Measurements from ENCODE around the gene PACRG.

The PACRG gene

GRCh38 chr6:163182696-163183095 is 454.9 kb downstream of the PACRG start:
- DNase-seq (ENCODE audit: low read depth), result no peak
- H3K4me3 ChIP-seq (ENCODE audit: low read depth, low read length), result no peak overlapping the region
- TF ChIP-seq CTCF (IDR thresholded peaks at IDR 0.05; ENCODE audit: low read depth, low read length) (no peak), POLR2A (IDR thresholded peaks at IDR 0.05; ENCODE audit: extremely low read depth, insufficient read length) (no peak), MAX (IDR thresholded peaks at IDR 0.05; ENCODE audit: low read depth, low read length) (no peak)

- DNase-seq (ENCODE audit: low read depth), result no peak
- TF ChIP-seq CTCF (IDR thresholded peaks at IDR 0.05; ENCODE audit: low read depth, low read length) (no peak), POLR2A (IDR thresholded peaks at IDR 0.05; ENCODE audit: extremely low read depth, insufficient read length) (no peak), MAX (IDR thresholded peaks at IDR 0.05; ENCODE audit: low read depth, low read length) (no peak), MYC (IDR thresholded peaks at IDR 0.05; ENCODE audit: low read depth, low read length) (no peak)
- no peak overlapping the region for H3K4me3 ChIP-seq (ENCODE audit: low read depth, low read length)
These were observed 456.0 kb downstream of the PACRG start for GRCh38 chr6:163183806-163184205.

GRCh38 chr6:163185744-163186143 is 458.0 kb downstream of the PACRG start:
- TF ChIP-seq MAX (IDR thresholded peaks at IDR 0.05; ENCODE audit: low read depth, low read length) (no peak), POLR2A (IDR thresholded peaks at IDR 0.05; ENCODE audit: extremely low read depth, insufficient read length) (no peak), MYC (IDR thresholded peaks at IDR 0.05; ENCODE audit: low read depth, low read length) (no peak)
- no peak overlapping the region for H3K4me3 ChIP-seq (ENCODE audit: low read depth, low read length)

GRCh38 chr6:163186527-163186926 is 458.8 kb downstream of the PACRG start:
- no peak for TF ChIP-seq POLR2A (IDR thresholded peaks at IDR 0.05; ENCODE audit: extremely low read depth, insufficient read length)
- no peak for TF ChIP-seq CTCF (IDR thresholded peaks at IDR 0.05; ENCODE audit: low read depth, low read length)
- no peak for DNase-seq (ENCODE audit: low read depth)
- no peak overlapping the region for H3K4me3 ChIP-seq (ENCODE audit: low read depth, low read length)

More at GRCh38 chr6:163185744-163186143, 458.0 kb downstream of the PACRG start:
- DNase-seq (ENCODE audit: low read depth), result no peak

- TF ChIP-seq POLR2A (IDR thresholded peaks at IDR 0.05; ENCODE audit: extremely low read depth, insufficient read length), result no peak
- TF ChIP-seq CTCF (IDR thresholded peaks at IDR 0.05; ENCODE audit: low read depth, low read length), result no peak
- TF ChIP-seq MYC (IDR thresholded peaks at IDR 0.05; ENCODE audit: low read depth, low read length), result no peak
- no peak for TF ChIP-seq MAX (IDR thresholded peaks at IDR 0.05; ENCODE audit: low read depth, low read length)
- no peak for DNase-seq (ENCODE audit: low read depth)
- no peak overlapping the region for H3K4me3 ChIP-seq (ENCODE audit: low read depth, low read length)
These were observed 459.4 kb downstream of the PACRG start for GRCh38 chr6:163187201-163187600.

GRCh38 chr6:163187606-163188005 is 459.8 kb downstream of the PACRG start:
- DNase-seq (ENCODE audit: low read depth), result no peak
- no peak overlapping the region for H3K4me3 ChIP-seq (ENCODE audit: low read depth, low read length)
- TF ChIP-seq POLR2A (IDR thresholded peaks at IDR 0.05; ENCODE audit: extremely low read depth, insufficient read length) (no peak), MYC (IDR thresholded peaks at IDR 0.05; ENCODE audit: low read depth, low read length) (no peak)

- no peak overlapping the region for H3K4me3 ChIP-seq (ENCODE audit: low read depth, low read length)
- no peak for DNase-seq (ENCODE audit: low read depth)
- TF ChIP-seq CTCF (IDR thresholded peaks at IDR 0.05; ENCODE audit: low read depth, low read length), result no peak
- TF ChIP-seq MAX (IDR thresholded peaks at IDR 0.05; ENCODE audit: low read depth, low read length), result no peak
- no peak for TF ChIP-seq POLR2A (IDR thresholded peaks at IDR 0.05; ENCODE audit: extremely low read depth, insufficient read length)
- TF ChIP-seq MYC (IDR thresholded peaks at IDR 0.05; ENCODE audit: low read depth, low read length), result no peak
These were observed 461.0 kb downstream of the PACRG start for GRCh38 chr6:163188746-163189145.

Measured in NB4 (cell line).